ENCODE data around the gene MSN. TPM values are rescaled to one million over a fixed set of nuclear protein-coding genes. Genes with fewer than 3 reads are reported as not detected.
"Not testable (repeated sequence)": the region's sequence is repeated elsewhere in the genome, so short reads cannot be mapped to it uniquely, and the experiment has no call there.

The MSN gene
- total RNA-seq (100 to 1,000 TPM; 374 to 532 TPM), polyA plus RNA-seq (100 to 1,000 TPM; 128 to 160 TPM)
- long read RNA-seq, donor 1, transcript MSN-201 (13 exons, 3,944 nt): major isoform, 8 of 389 reads
- long read RNA-seq, donor 1, partial matches to known transcripts: 184 of 389 reads
- long read RNA-seq, donor 1, other reads (novel, unspliced or antisense): 197 of 389 reads
- long read RNA-seq, donor 2, transcript MSN-201 (13 exons, 3,944 nt): major isoform, 59 of 143 reads
- long read RNA-seq, donor 2, partial matches to known transcripts: 38 of 143 reads
- long read RNA-seq, donor 2, other reads (novel, unspliced or antisense): 46 of 143 reads

DNA sequence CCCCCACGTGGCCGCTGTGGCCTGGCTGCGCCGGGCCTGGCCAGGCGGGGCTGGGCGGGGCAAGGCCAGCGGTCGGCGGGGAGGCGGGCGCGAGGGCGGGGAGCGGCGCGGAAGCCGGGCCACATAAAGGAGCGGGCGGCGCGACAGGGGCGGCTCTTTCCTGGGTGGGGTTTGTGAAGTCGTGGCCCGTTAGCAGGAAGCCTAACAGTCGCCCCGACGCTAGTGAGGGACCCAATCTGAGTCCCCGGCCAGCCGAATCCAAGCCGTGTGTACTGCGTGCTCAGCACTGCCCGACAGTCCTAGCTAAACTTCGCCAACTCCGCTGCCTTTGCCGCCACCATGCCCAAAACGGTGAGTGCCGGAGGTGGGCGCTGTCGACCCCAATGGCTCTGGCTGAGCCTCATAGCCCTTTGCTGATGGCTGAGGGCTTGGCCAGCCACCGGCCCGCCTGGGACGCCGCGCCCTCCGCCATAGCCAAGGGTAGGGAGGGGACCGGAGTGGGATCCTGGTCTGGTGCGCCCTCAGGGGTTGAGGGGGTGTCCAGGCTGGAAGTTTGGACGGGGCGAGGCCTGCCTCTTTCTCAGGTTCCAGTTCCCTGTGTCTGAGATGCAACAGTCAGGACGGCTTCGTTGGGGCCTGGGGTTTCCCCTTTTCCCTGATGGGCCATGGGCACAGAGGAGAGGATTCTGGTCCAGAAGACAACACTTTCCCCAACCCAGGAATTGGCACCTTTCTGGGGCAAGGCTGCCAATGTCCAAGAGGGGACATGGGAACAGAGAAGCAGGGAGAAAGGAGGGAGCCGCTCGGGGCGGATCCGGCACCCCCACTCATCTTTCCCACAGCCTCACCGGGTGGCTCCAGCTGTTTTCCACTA is at the start of gene MSN:
TSS of gene MSN (plus strand) at position 152 of the 874 bp plus-strand sequence. CDS start at position 340, 188 bp downstream.
- intact Hi-C loops (cut with DNase I): loop anchor here (2.0 to 5.0 kb wide), 3 partner anchors 35 to 70 kb away; no protein-coding TSS in a partner anchor
- WGBS, 2 donors: 1 to 27% methylated on average over 47 to 56 of the region's 56 CpGs
- H3K4me3 ChIP-seq (ENCODE audit: low read length in 2 of 2): peak within 1 kb of the TSS; percentile 66 to 70
- H3K27me3 ChIP-seq (ENCODE audit: control insufficient read depth in 1 of 2, insufficient read depth in 2 of 2, low read length in 1 of 2): no peaks in the 10 kb centered on the region
- no peaks in the 10 kb centered on the region for H3K4me1 ChIP-seq (ENCODE audit: control insufficient read depth in 1 of 2, insufficient read depth in 2 of 2, low read length in 2 of 2)
- peak; percentile 92 for ATAC-seq (ENCODE audit: low FRiP score)
- peak; percentile 86 to 94 for DNase-seq
- peak within 1 kb of the TSS; percentile 17 to 87 for H3K27ac ChIP-seq (ENCODE audit: low read depth in 1 of 2, low read length in 2 of 2)
- H3K9me3 ChIP-seq (ENCODE audit: control insufficient read depth, low read length): no peaks in the 10 kb centered on the region
- H3K36me3 ChIP-seq (ENCODE audit: control insufficient read depth in 1 of 2, insufficient read depth in 2 of 2, low read length in 1 of 2): no peaks in the 10 kb centered on the region

GRCh38 chrX:65620096-65620705 is 47.3 kb upstream of the MSN start:
- H3K27ac ChIP-seq (ENCODE audit: low read depth in 1 of 2, low read length in 2 of 2); DNase-seq; H3K27me3 ChIP-seq (ENCODE audit: control insufficient read depth in 1 of 2, insufficient read depth in 2 of 2, low read length in 1 of 2); H3K36me3 ChIP-seq (ENCODE audit: control insufficient read depth in 1 of 2, insufficient read depth in 2 of 2, low read length in 1 of 2); intact Hi-C loops (cut with DNase I); H3K4me1 ChIP-seq (ENCODE audit: control insufficient read depth in 1 of 2, insufficient read depth in 2 of 2, low read length in 2 of 2); H3K9me3 ChIP-seq (ENCODE audit: control insufficient read depth, low read length); H3K4me3 ChIP-seq (ENCODE audit: low read length in 2 of 2); ATAC-seq (ENCODE audit: low FRiP score): not testable (repeated sequence)
- 66 to 86% methylated on average over 30 to 33 of the region's 33 CpGs for WGBS, 2 donors

DNA sequence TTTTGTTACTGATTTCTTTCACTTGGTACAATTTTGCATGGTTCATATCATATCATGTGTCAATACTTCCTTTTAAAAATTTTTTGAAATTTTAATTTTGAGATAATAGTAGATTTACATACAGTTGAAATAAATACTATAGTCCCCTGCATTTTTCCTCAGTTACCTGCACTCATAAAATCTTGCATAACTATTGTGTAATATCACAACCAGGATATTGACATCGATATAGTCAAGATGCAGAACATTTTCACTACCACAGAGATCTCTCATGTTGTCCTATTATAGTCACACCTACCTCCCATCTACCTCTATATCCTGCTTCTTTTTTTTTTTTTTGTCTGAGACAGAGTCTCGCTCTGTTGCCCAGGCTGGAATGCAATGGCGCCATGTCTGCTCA is 36.7 kb upstream of the MSN start:
- ATAC-seq (ENCODE audit: low FRiP score): no peak
- intact Hi-C loops (cut with DNase I): no loop called here
- 73 to 96% methylated on average over 3 of the region's 3 CpGs for WGBS, 2 donors
- Histone ChIP-seq H3K9me3 (ENCODE audit: control insufficient read depth, low read length) (no peaks in the 10 kb centered on the region), H3K27ac (ENCODE audit: low read depth in 1 of 2, low read length in 2 of 2) (no peak overlapping the region), H3K27me3 (ENCODE audit: control insufficient read depth in 1 of 2, insufficient read depth in 2 of 2, low read length in 1 of 2) (no peaks in the 10 kb centered on the region), H3K4me3 (ENCODE audit: low read length in 2 of 2) (no peak overlapping the region), H3K36me3 (ENCODE audit: control insufficient read depth in 1 of 2, insufficient read depth in 2 of 2, low read length in 1 of 2) (no peaks in the 10 kb centered on the region), H3K4me1 (ENCODE audit: control insufficient read depth in 1 of 2, insufficient read depth in 2 of 2, low read length in 2 of 2) (peaks cover 2 to 5% of the 10 kb centered on the region in 2 donors)
- DNase-seq: no peak

DNA sequence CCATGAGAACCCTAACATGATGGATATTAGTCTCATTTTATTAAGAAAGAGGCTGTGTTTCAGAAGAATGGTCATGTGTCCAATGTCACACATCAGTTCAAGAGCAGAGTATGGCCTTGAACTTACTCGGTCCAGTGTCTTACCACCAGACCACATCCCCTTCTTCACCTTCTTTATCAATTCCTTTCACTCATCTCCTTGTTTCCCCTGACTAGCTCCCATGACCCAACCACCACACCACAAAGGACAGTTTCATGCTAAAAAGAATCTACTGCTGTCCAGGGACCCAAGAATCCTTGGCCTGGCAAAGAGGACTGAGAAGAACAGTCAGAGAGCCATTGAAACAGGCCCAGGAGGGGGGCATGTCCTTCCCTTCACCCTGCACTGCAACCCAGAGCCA is 33.6 kb upstream of the MSN start:
- no peaks in the 10 kb centered on the region for H3K9me3 ChIP-seq (ENCODE audit: control insufficient read depth, low read length)
- 76 to 77% methylated on average over 1 of the region's 1 CpG for WGBS, 2 donors
- DNase-seq (no peak), ATAC-seq (ENCODE audit: low FRiP score) (no peak)
- peaks cover 2 to 5% of the 10 kb centered on the region in 2 donors for H3K4me1 ChIP-seq (ENCODE audit: control insufficient read depth in 1 of 2, insufficient read depth in 2 of 2, low read length in 2 of 2)
- H3K36me3 ChIP-seq (ENCODE audit: control insufficient read depth in 1 of 2, insufficient read depth in 2 of 2, low read length in 1 of 2): no peaks in the 10 kb centered on the region
- no peaks in the 10 kb centered on the region for H3K27me3 ChIP-seq (ENCODE audit: control insufficient read depth in 1 of 2, insufficient read depth in 2 of 2, low read length in 1 of 2)
- intact Hi-C loops (cut with DNase I): loop anchor here in 1 of 2 donors (2.0 kb wide), 1 partner anchor 33 kb away; no protein-coding TSS in a partner anchor
- H3K27ac ChIP-seq (ENCODE audit: low read depth in 1 of 2, low read length in 2 of 2): no peak overlapping the region
- H3K4me3 ChIP-seq (ENCODE audit: low read length in 2 of 2): no peak overlapping the region

- H3K27me3 ChIP-seq (ENCODE audit: control insufficient read depth in 1 of 2, insufficient read depth in 2 of 2, low read length in 1 of 2): no peaks in the 10 kb centered on the region
- no peaks in the 10 kb centered on the region for H3K36me3 ChIP-seq (ENCODE audit: control insufficient read depth in 1 of 2, insufficient read depth in 2 of 2, low read length in 1 of 2)
- peaks cover 2 to 5% of the 10 kb centered on the region in 2 donors for H3K4me1 ChIP-seq (ENCODE audit: control insufficient read depth in 1 of 2, insufficient read depth in 2 of 2, low read length in 2 of 2)
- H3K4me3 ChIP-seq (ENCODE audit: low read length in 2 of 2): no peak overlapping the region
- intact Hi-C loops (cut with DNase I): loop anchor here (2.0 to 5.0 kb wide), 2 partner anchors 32 to 34 kb away; no protein-coding TSS in a partner anchor
- ATAC-seq (ENCODE audit: low FRiP score): no peak
- DNase-seq: no peak
- H3K27ac ChIP-seq (ENCODE audit: low read depth in 1 of 2, low read length in 2 of 2): peak overlapping the region in 1 of 2 donors; percentile 76
- 60 to 68% methylated on average over 4 of the region's 4 CpGs for WGBS, 2 donors
- no peaks in the 10 kb centered on the region for H3K9me3 ChIP-seq (ENCODE audit: control insufficient read depth, low read length)
Measured at GRCh38 chrX:65634732-65635131, 32.7 kb upstream of the MSN start.

GRCh38 chrX:65635378-65635777 is 32.1 kb upstream of the MSN start:
- WGBS, 2 donors: 3 to 24% methylated on average over 3 of the region's 3 CpGs
- ATAC-seq (ENCODE audit: low FRiP score): peak; percentile 86
- no peaks in the 10 kb centered on the region for H3K36me3 ChIP-seq (ENCODE audit: control insufficient read depth in 1 of 2, insufficient read depth in 2 of 2, low read length in 1 of 2)
- no peaks in the 10 kb centered on the region for H3K9me3 ChIP-seq (ENCODE audit: control insufficient read depth, low read length)
- intact Hi-C loops (cut with DNase I): loop anchor here (2.0 to 5.0 kb wide), 2 partner anchors 33 to 35 kb away; no protein-coding TSS in a partner anchor
- H3K4me1 ChIP-seq (ENCODE audit: control insufficient read depth in 1 of 2, insufficient read depth in 2 of 2, low read length in 2 of 2): peaks cover 2 to 5% of the 10 kb centered on the region in 2 donors
- no peaks in the 10 kb centered on the region for H3K27me3 ChIP-seq (ENCODE audit: control insufficient read depth in 1 of 2, insufficient read depth in 2 of 2, low read length in 1 of 2)
- DNase-seq: peak in 1 of 2 donors; percentile 48
- peak overlapping the region in 1 of 2 donors; percentile 51 for H3K27ac ChIP-seq (ENCODE audit: low read depth in 1 of 2, low read length in 2 of 2)
- H3K4me3 ChIP-seq (ENCODE audit: low read length in 2 of 2): no peak overlapping the region

DNA sequence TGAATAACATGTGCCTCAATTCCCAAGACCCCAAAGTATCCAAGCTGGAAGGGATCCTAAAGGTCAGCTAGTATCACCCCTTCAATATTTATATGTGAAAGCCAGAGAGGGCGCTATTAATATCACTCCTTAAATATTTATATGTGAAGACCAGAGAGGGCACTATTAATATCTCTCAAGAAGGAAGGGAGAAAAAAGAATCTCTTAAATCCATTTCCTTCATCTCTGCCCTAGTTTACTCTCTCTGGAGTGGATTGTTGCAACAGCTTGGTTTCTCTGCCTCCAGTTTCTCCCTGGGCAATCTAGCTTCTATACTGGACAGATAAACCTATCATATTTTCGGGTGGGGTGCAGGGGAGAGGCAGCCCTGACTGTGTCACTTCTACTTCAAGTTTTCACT is 31.6 kb upstream of the MSN start:
- Histone ChIP-seq H3K9me3 (ENCODE audit: control insufficient read depth, low read length) (no peaks in the 10 kb centered on the region), H3K27me3 (ENCODE audit: control insufficient read depth in 1 of 2, insufficient read depth in 2 of 2, low read length in 1 of 2) (no peaks in the 10 kb centered on the region), H3K4me3 (ENCODE audit: low read length in 2 of 2) (no peak overlapping the region), H3K4me1 (ENCODE audit: control insufficient read depth in 1 of 2, insufficient read depth in 2 of 2, low read length in 2 of 2) (peaks cover 2 to 5% of the 10 kb centered on the region in 2 donors), H3K27ac (ENCODE audit: low read depth in 1 of 2, low read length in 2 of 2) (peak overlapping the region in 1 of 2 donors; percentile 48), H3K36me3 (ENCODE audit: control insufficient read depth in 1 of 2, insufficient read depth in 2 of 2, low read length in 1 of 2) (no peaks in the 10 kb centered on the region)
- intact Hi-C loops (cut with DNase I): loop anchor here (2.0 to 5.0 kb wide), 2 partner anchors 34 to 35 kb away; no protein-coding TSS in a partner anchor
- peak; percentile 63 for ATAC-seq (ENCODE audit: low FRiP score)
- no peak for DNase-seq
- WGBS, 2 donors: 44 to 45% methylated on average over 2 of the region's 2 CpGs

DNA sequence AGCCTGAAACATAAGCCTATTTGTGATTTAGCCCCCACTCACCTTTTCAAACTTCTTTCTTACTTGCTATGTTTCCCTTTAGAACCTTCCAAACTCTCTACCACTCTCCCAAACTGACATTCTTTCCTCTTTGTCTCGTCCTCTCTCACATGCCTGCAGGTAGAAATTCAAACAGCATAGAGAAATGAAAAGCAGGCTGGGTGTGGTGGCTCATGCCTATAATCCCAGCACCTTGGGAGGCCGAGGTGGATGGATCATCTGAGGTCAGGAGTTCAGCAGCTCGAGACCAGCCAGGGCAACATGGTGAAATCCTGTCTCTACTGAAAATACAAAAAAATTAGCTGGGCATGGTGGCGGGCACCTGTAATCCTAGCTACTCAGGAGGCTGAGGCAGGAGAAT is 31.2 kb upstream of the MSN start:
- intact Hi-C loops (cut with DNase I): loop anchor here in 1 of 2 donors (5.0 kb wide), 1 partner anchor 34 kb away; no protein-coding TSS in a partner anchor

More for the DNA sequence above, 31.2 kb upstream of the MSN start:
- WGBS, 2 donors: 69 to 79% methylated on average over 4 of the region's 4 CpGs
- H3K27ac ChIP-seq (ENCODE audit: low read depth in 1 of 2, low read length in 2 of 2); H3K4me1 ChIP-seq (ENCODE audit: control insufficient read depth in 1 of 2, insufficient read depth in 2 of 2, low read length in 2 of 2); H3K9me3 ChIP-seq (ENCODE audit: control insufficient read depth, low read length); H3K36me3 ChIP-seq (ENCODE audit: control insufficient read depth in 1 of 2, insufficient read depth in 2 of 2, low read length in 1 of 2); ATAC-seq (ENCODE audit: low FRiP score); H3K27me3 ChIP-seq (ENCODE audit: control insufficient read depth in 1 of 2, insufficient read depth in 2 of 2, low read length in 1 of 2); DNase-seq; H3K4me3 ChIP-seq (ENCODE audit: low read length in 2 of 2): not testable (repeated sequence)
